ENCODE data around the gene NLRP13.

GRCh38 chr19:55930996-55931515 is 1.1 kb downstream of the NLRP13 start:
- no peak for TF ChIP-seq CTCF (IDR thresholded peaks at IDR 0.05)
- TF ChIP-seq POLR2A (IDR thresholded peaks at IDR 0.05), result no peak
- no peak for TF ChIP-seq EP300 (IDR thresholded peaks at IDR 0.05)
